ENCODE data around the gene SGPL1.

SGPL1 gene

DNA sequence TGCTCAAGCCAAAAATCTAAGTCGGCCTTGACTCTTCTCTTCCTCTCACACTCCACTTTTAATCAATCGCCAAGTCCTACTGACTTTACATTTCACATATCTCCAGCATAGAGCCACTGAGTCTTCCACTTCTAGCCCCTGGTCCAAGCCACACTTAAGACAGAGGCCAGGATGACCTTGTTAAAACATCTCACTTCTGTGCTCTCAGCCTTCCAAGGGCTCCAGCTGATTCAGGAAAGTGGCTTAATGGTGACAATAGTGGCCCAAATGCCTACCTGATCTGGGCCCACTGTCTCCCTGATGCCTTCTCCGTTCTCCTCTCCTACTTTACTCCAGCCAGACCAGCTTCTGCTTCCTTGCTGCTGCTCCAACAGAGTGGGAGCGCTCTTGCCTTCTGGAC is 35.0 kb upstream of the SGPL1 start:
- DNase-seq = no peak

DNA sequence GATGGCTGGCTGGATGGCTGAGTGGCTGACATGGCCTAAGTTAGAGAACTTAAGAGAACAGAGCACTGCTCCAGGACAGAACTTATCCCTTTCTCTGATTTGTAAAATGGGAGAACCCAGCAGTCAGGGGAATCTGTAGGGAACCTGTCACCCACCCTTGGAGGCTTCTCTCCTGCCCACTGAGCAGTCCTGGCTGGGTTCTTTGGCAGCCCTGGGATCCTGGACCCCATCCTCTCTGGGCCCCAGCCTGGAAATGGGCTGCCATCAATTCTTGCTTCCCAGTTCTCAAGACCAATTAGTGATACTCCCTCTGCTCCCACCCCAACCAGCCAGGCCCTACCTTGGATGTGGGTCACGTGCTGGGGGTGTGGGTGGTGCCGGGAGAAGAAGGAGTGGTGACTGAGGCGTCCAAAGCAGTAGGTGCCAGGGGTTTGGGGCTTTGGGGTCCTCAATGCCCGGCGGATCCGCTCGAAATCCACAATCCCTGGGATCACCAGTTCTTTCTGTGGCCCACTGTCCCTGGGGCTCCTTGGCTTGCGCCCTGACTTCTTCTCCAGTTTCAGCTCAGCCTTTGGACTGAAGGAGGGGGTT is 34.2 kb upstream of the SGPL1 start:
- no peak for DNase-seq

- no peak for DNase-seq
These were observed 33.5 kb upstream of the SGPL1 start for GRCh38 chr10:70782086-70782745.

DNA sequence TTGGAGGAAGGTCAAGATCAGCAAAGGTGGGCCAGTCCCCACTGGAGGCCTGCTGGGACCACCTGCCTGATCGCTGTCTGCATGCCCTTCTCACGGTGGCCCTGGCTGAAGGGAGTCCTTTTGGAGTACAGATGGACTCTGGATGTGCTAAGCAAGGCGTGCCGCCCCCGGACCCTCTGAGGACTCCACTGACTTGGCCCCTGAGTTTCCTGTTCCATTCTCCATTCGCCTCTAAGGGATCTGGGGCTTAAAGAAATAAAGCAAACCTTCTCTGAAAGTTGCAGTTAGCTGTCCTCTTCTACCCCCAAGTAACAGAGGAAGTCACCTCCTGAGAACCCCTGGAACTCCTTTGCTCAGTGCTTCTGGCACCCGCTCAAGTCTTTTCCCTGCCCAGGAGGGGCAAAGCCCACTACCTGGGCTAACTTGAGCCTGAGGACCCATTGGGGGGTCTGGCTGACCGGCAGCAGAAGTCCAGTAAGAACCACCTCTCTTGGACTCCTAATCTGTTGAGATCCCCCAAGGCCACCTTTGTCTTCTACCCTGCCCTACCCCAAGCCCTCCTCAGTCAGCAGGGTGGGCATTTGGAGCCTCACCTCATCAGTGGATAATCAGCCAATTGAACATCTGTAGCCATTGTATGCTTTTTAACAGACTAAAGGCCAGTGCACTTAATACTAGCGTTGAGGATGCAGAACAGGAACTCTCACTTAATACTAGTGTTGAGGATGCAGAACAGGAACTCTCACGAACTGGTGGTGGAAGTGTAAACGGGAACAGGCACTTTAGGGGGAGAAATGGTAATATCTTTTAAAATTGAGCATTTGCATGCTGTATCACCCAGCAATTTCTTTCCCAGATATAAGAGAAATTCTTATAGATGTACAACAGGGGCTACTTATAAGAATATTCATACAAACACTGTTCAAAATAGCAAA is 32.7 kb upstream of the SGPL1 start:
- no peak for DNase-seq

GRCh38 chr10:70784016-70784415 is 31.7 kb upstream of the SGPL1 start:
- DNase-seq = no peak

DNA sequence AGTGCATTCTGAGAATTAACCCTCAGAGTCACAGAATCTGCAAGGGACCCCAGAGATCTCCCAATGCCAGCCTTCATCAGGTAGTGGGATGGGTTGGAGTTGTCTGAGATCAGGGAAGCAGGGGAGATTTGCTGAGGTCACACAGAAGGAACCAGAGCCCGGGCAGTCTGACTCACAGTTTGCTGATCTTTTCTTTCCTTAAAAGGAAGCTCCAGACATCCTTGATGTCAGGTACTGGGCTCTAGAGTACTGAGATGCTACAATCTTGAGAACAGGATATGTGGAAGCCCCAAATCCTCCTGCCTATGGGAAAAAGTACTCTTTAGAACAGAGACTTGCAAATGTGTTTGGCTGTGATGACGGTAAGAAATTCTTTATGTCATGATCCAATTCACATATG is 31.3 kb upstream of the SGPL1 start:
- no peak for DNase-seq

DNA sequence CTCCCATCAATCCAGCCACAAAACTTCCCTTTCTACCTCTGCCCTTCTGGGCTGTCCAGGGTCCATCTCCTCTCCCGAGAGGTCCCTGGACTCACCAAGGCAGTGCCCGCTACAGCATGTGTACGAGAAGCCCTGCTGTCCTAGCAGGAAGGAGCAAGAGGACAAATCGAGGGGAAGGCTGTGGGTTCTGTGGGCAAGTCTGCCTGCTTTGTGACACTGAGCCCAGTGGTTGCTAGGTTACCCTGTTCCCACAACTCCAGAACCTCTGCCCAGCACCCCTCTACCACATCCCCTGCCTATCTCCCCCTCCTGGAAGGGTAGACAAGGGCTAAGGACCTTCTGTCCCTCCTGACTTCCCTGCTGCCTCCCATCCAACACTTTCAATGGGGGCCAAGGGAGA is 30.6 kb upstream of the SGPL1 start, which contains the start of gene TBATA:
TSS of gene TBATA (minus strand) at position 188 of the 400 bp plus-strand sequence. CDS start 1,998 bp downstream, outside the sequence.
- peak; percentile 87 for DNase-seq

DNA sequence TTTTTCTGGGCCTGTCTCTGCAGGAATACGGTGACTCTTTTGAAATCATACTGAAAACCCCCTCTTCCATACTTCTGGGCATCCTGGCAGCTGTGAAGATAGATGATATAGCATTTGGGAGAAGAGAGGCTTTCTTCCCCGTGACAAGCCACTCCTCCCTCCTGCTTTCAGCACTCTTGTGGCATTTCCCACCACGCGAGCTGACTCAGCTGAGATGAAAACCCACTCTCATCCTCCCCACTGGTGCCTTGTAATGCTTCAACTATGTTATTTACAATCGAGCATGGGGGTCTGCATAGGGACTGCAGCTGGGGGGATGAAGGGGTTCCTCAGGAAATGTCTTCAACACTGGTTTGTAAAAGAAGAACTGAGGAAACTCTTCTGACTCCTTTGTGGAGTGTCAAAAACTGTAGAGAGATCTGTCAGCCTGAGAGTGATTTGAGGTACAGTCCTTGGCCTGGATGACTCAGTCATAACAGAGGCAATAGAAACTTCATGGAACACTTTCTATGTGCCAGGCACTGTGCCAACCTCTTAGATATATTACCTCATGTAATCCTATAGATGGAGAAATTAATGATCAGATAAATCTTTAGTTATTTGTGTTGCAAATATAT is 28.8 kb upstream of the SGPL1 start:
- peak; percentile 50 for DNase-seq

GRCh38 chr10:70791386-70792039 is 24.2 kb upstream of the SGPL1 start:
- DNase-seq = peak; percentile 14

DNA sequence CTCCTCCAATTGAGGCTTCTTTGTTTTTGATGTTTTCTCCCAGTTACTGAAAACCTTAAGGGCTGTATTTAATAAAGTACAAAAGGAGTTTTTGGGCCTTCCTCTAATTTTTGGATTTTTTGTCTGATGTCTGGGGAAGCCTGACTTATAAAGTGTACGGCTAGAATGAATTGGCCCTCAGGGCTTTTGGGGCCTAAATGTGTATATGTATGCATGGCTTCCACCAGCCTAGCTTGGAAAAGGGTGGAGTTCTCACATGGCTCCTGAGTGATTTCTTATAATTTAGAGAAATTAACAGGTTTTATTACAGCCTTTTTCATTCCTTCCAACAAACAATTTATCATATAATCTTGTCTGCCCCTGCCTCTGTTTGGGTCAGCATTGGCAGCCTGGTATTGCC is 20.1 kb upstream of the SGPL1 start:
- no peak for DNase-seq

- no peak for DNase-seq
These were observed 17.9 kb upstream of the SGPL1 start for GRCh38 chr10:70797840-70798239.

GRCh38 chr10:70799124-70799523 is 16.6 kb upstream of the SGPL1 start:
- no peak for DNase-seq

DNA sequence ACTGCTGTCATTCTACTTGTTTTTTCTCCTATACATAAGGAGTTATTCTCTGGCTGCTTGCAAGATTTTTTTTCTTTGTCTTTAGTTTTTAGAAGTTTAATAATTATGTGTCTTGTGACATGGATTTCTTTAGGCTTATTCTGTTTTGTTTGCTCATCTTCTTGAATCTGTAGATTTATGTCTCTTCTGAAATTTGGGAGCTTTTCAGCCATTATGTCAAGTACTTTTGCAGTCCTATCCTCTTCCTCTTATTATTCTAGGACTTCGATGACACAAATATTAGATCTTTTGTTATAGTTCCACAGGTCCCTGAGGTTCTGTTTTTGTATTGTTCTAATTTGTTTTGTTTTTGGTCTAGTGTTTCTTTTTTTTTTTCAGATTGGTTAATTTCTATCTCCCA is 13.9 kb upstream of the SGPL1 start:
- no peak for DNase-seq

DNA sequence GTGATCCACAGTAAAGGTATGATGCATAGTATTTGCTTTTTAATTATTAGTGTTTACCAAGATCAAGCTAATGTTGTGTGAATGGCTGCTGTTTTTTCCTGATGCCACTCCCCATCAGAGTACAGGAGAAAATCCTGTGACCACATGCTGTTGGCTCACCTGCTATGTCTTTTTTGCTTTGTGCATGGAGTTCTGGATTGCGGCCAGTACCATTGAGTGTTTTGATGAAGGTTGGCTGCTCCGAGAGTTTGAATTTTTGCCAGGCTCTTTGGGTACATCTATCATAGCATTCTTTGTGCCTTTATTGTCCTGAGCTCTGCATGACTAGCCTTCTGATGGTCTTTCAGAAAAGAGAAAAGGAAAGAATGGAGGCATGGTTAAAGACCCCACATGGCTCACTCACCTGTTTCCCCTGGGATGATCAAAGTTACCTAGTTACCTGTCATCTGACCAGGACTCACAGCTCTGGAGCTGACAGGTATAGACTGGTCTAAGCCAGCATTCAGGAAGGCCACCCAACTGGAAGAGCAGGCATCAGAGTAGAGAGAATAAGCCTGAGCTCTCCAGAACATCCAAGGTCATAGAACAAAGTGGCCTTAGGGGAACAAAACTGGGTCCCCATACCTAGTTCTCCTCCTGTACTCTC is 11.8 kb upstream of the SGPL1 start:
- DNase-seq = no peak

- DNase-seq = no peak
These were observed 11.3 kb upstream of the SGPL1 start for GRCh38 chr10:70804421-70804808.

DNA sequence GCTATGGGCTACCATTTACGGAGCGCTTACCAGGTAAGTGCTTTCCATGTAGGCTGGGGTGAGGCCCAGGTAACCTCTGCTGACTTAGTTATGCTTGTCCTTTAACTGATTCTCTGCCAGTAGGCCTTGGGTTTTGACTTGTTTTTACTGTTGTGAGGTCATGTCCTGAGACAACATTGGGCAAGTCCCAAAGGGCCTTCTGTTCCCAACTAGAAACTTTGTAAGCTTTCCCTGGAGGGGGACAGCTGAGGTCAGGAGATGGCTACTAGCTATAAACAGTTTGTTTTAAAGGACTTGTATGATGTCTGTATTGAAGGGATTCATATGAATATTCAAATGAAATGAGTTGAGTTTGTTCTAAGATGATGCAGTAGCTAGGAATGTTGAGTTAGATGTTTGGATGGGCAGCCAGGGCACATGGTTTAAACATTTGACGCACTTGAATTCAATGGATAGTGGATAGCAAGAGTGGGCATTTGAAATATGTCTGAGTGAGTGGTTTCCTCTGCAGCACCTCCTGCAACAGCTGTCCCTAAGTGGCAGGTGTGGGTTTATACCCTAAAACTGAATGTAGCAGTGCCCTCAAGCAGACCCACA is 10.0 kb upstream of the SGPL1 start:
- DNase-seq = no peak

GRCh38 chr10:70806841-70807240 is 8.9 kb upstream of the SGPL1 start:
- no peak for DNase-seq

- DNase-seq = no peak
These were observed 8.2 kb upstream of the SGPL1 start for GRCh38 chr10:70807556-70807955.

GRCh38 chr10:70809011-70809611 is 6.6 kb upstream of the SGPL1 start:
- DNase-seq = no peak

DNA sequence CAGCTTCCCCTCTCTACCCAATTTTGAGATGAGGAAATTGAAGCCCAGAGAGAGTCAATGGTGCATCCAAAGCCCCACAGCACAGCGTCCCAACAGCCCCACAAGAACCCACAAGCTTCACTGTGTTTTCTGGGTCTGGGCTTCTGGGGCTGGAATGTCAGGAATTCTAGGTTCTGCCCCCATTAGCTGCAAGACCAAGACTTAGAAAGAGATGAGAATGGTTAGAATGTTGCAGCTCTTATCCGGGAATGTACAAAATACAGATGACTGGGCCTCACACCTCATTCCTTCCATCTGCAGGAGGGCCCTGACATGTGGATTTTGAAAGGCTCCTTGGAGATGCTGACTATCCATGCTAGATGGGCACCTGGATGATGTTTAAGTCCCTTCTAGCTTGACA is 6.0 kb upstream of the SGPL1 start:
- DNase-seq = no peak

- no peak for DNase-seq
These were observed 4.8 kb upstream of the SGPL1 start for GRCh38 chr10:70810967-70811366.

Data from GDM1 (cell line).